DMS 273 (cell line): ENCODE results near the gene ESPNL.
"Not testable (repeated sequence)": the region's sequence is repeated elsewhere in the genome, so short reads cannot be mapped to it uniquely, and the experiment has no call there.

Source experiments
- DNase-seq: peaks from one replicate; lab custom pipeline; 2025; ENCODE audit not compliant: unreplicated experiment; lab: John Stamatoyannopoulos, UW

Gene ESPNL

DNA sequence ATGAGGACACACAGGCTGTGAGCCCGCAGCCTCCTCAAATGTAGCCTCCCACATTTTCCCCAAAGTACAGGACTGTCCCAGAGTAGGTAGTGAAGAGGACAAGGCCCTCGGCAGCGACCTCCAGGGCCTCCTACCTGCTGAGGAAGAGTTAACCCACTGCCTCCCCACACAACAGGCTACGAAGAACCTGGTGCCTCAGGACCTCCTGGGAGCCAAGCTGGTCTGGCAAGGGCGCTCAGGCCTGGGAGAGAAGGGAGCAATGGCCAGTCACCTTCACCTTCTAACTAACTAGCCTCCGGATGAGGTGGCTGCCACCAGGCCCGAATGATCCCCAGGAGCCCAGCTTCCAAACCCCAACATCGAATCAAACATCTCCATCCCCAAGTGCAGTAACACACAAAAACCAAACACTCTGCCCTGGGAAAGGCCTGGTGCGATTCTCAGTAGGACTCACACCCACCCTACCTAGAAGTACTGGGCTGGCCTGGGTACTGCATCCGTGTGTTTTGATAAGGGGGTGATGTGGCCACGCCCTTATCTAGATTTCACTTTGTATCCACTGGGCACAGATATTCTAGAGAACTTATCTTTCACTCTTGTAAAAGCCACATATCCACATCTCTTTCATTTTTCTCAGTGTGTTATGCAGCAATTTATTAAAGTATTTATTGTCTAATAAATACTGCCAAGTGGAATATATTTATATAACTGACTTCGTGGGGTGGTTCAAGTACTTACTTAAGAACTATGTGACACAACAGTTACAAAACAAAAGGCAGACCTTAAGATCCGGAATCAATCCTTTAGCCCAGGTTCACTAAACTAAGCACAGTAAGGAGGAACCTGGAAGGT is 68.3 kb downstream of the ESPNL start:
- DNase-seq: no peak

DNA sequence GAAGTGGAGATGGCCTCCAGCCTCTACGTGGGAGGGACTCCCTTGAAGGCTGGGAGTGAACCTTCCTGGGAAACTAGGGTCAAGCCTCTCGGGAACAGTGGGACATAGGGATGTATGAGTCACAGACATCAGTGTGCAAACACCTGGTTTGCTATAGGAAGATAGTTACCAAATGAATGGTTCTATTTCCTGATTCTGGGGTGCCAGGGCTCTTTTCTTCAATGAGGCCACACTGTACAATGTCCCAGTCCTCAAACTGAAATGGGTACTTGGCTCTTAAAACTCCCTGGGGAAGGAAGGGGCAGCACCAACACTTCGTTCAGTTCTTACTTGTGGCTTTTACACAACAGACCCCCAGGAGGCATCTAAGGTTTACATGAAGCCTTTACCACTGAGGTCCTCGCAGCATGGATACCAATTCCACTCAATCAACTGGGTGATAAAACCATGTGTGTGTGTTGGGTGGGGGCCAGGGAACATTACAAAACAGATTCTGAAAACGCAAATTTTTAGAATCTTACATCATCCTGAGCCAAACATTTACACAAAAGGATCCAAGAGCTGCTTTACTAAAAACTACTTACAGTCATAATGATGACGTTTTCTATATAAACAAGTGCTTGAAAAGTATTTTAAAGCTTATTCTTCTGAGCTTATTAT is 69.0 kb downstream of the ESPNL start:
- DNase-seq: no peak

DNA sequence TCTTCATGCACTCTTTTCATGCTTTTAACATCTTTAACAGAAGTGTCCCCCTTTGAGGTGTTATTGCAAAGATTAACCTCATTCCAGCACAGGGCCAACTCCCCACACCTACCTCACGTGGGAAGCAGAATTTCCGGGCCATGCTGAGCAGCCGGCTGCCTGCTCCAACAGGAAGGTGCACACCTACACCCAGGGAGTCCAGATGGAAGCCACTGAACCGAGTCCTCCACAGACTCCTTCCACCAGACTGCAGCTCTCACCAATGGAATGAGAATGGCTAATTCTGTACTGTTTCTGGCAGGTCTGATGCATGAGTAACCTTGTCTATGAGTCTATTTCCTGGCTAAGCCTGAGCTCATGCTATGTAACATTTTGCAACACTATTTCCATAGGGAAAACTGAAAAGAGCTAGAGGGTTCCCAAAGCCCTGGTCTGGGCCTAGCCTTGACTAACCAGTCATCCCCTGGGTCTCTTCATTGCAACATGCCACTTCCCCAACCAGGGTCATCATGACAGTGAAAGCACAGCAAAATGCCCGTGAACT is 69.6 kb downstream of the ESPNL start:
- peak; percentile 75 for DNase-seq

DNA sequence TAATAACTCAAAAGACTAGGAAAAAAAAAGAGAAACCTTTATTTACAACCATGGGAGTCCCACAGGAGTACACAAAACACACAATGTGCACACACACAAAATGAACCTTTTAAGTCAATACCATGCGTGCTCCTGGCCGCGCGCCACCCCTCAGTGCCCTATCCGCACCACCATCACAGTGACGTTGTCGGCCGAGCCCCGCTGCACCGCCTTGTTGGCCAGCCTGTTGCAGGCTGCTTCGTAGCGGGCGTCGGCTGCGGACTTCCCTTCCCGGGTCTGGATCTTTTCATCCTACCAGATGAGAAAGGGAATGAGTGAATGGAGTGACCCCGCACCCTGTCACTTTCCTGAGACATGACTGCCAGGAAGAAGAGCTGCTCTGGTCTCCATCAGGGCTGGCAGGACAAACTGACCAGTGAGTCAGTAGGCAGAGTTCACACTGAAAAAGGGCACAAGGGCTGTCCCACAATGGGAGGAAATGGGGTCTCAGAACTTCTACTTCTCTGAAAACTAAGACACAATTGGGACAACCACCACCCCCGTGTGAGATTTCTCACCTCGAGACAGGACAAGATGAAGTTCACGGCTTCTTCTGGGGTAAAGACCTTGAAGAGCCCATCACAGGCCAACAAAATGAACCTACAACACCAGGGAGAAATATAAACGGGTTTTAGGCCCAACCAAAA is 70.4 kb downstream of the ESPNL start:
- DNase-seq: no peak

DNA sequence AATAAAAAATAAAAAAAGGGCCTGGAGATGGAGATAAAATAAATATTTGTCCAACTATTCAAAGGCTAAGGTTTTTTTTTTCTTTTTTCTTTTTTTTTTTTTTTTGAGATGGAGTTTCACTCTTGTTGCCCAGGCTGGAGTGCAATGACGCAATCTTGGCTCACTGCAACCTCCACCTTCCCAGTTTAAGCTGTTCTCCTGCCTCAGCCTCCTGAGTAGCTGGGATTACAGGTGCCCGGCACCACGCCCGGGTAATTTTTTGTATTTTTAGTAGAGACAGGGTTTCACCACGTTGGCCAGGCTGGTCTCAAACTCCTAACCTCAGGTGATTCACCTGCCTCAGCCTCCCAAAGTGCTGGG is 70.9 kb downstream of the ESPNL start:
- DNase-seq: not testable (repeated sequence)

DNA sequence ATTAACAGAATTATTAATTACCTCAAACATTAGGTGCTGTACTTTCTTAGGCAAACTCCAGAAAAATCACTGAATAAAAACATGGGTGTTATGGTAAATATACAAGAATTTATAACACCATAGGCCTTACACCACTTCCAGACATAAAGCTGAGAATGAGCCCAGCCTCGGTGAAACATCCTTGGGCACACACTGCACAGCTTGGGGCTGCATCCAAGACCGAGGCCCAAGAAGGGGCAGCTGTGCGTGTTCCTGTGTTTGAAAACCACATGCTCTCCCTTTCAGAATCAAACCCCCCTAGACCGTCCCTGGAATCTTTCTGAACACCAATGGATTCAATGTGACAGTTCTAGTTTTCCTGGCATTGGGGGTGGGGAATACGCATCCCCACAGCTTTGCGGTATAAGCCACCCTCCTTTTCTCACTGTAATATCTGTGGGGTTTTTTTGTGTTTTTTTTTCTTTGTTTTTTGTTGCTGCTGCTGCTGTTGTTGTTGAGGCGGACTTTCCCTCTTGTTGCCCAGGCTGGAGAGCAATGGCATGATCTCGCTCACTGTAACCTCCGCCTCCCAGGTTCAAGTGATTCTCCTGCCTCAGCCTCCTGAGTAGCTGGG is 71.5 kb downstream of the ESPNL start:
- DNase-seq: no peak

DNA sequence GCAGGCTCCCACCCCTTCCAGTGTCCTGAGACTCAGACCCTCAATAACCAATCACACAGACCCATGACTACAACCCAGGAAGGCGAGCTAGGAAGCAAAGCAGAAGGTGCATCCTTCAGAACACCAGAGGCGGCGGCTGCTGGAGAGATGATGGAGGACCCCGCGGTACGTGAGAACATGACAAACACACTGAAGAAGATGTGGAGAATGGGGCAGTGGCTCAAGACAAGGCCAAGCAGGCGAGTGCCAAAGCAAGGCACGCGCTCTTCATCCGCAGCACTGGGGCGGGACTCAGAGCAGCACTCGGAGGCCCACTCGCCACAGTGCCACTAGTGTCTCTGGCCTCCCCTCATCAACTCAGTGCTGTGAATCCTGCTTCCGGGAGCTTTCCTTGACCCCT is 72.3 kb downstream of the ESPNL start:
- DNase-seq: no peak

DNA sequence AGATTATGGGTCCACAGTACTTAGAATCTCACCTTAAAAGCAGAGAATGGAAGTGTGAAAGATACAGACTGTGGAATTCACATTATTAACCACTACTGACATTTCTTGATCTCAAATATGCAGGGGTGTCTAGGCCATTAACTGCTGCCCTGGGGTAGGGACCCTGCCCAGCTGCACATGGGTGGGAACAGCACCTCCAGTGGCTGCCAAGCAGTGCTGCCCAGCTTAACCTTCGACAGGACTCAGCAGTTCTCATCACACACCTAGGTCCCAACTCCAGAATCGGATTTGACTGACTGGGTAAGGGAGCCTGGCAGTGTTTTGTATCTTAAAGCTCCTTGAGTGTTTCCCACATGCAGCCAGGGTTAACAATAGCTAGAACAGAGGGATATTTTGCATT is 73.6 kb downstream of the ESPNL start:
- DNase-seq: peak; percentile 31

DNA sequence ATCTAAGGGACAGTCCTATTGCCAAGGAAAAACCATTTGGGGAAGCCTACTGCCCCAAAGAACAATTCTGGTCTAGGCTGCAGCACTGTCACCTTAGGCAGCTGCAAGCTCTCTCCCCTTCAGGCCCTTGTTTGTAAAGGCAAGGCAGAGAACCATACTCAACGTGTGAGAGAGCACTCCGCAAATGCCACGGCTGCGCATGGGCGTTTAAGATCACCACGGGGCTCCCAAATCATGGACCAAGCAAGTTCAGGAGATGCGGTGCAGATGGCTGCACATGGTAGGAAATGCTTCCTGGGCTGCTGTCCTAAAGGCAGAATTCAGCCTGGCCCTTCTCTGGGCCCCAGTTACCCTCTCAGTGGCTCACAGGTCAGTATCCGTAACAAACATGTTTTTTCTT is 74.2 kb downstream of the ESPNL start:
- no peak for DNase-seq

DNA sequence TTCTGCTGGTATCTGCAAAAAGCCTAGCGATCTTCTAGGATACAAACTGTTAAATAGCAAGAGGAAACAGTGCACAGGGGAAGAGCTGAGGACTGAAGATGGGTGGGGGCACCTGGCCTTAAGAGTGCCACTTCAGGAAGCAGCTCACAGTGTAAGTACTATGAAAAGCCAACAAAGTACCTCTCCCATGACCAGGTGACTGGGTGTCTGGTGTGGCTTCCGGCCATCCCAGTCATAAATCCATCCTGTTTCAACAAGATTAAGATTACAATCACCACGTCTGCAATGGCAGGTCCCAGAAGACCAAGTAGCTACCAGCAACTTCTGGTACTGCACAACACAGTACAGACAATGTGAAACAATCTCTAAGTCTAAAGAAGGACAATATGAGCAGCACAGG is 74.6 kb downstream of the ESPNL start:
- DNase-seq: no peak

DNA sequence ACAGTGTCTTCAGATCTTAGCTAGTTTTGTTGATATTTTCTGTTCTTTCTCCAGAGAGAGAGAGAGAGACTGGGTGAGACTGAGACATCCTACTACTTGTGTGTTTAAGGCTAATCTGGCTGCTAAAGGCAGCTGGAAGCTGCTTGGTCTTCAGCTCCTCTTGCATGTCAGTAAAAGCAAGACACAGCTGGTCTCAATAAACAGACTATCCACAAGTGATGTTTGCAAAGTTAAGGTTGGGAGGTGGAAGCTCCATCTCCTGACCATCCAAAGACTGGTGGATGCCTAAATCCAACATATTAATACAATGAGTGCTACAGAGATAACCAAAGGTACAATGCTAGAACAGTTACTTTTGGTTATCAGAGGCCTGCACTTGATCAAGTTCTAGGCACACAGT is 76.5 kb downstream of the ESPNL start:
- no peak for DNase-seq

DNA sequence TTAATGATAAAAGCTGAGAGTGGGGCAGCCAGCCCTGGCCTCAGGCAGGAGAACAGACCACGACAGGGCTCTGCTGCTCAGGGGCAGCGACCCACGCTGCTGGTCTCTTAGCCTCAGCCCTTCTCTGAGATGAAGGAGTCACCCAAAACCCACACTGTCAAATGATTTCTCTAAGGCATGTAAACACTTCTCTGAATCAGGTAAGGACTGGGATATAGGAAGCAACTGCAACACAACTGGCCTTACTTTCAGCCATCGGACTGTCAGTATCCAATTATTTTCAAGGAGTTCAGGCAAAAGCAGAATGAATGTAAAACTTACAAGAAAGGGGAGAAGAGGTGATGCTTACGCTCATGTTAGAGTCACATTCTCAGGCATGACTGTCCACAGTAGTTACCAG is 80.4 kb downstream of the ESPNL start:
- no peak for DNase-seq

DNA sequence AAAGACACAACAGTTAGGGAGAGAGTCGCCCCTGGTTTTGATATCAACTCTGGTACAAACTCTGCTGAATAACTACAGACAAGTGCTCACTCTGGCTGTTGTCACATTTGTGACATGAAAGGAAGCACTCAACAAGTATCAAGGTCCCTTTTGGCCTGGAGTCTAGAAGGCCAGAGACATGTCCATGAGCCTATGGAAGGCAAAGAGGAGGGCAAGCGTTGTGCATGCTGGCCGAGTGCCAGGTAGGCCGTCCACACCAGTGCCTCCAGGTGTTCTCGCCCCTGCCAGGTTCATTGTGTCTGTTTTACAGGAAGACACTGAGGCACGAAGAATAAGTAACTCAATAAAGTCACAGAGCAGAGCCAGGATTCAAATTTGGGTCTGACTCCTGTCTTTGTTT is 82.2 kb downstream of the ESPNL start:
- no peak for DNase-seq
